ENCODE data around the gene TMEM50A.
"Not testable (repeated sequence)": the region's sequence is repeated elsewhere in the genome, so short reads cannot be mapped to it uniquely, and the experiment has no call there.

Gene TMEM50A

GRCh38 chr1:25402947-25403803 lies 65.0 kb downstream of the TMEM50A start:
- H3K36me3 ChIP-seq (ENCODE audit: insufficient read depth, low read depth, low read length); H3K27ac ChIP-seq (ENCODE audit: low read length); H3K9me3 ChIP-seq (ENCODE audit: insufficient read depth, low read depth, low read length); H3K27me3 ChIP-seq (ENCODE audit: insufficient read depth, low read length); H3K4me3 ChIP-seq (ENCODE audit: low read length); H3K4me1 ChIP-seq (ENCODE audit: insufficient read depth, low read length); H3K9ac ChIP-seq (ENCODE audit: low read depth, low read length): not testable (repeated sequence)

DNA sequence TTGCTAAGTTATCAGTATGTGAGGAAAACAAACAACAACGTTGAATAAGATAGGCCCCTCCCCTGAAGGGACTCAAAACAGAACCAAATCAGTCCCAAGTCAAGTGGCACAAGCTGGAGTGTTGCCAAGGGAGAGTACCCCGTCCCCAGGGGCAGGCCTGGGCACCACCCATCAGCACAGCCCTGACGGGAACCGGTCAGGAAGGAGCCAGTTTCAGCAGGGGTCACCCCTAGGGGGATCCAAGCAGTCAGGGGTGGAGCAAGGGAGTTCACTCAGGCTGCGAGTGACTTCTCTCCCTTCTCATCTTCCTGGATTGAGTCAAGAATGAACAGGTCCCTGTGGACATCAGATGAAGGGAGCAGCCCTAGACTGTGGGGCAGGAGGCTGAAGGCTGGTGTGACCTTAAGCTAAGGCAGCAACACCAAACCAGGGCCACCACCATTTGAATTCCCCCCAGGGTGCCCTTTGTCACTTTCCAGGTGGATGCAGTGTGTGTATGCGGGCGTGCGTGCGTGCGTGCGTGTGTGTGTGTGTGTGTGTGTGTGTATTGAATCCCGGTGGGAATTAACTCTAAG lies 67.7 kb downstream of the TMEM50A start:
- H3K36me3 ChIP-seq (ENCODE audit: insufficient read depth, low read depth, low read length); H3K27ac ChIP-seq (ENCODE audit: low read length); H3K27me3 ChIP-seq (ENCODE audit: insufficient read depth, low read length); H3K4me1 ChIP-seq (ENCODE audit: insufficient read depth, low read length); H3K9ac ChIP-seq (ENCODE audit: low read depth, low read length); H3K9me3 ChIP-seq (ENCODE audit: insufficient read depth, low read depth, low read length); H3K4me3 ChIP-seq (ENCODE audit: low read length): not testable (repeated sequence)

DNA sequence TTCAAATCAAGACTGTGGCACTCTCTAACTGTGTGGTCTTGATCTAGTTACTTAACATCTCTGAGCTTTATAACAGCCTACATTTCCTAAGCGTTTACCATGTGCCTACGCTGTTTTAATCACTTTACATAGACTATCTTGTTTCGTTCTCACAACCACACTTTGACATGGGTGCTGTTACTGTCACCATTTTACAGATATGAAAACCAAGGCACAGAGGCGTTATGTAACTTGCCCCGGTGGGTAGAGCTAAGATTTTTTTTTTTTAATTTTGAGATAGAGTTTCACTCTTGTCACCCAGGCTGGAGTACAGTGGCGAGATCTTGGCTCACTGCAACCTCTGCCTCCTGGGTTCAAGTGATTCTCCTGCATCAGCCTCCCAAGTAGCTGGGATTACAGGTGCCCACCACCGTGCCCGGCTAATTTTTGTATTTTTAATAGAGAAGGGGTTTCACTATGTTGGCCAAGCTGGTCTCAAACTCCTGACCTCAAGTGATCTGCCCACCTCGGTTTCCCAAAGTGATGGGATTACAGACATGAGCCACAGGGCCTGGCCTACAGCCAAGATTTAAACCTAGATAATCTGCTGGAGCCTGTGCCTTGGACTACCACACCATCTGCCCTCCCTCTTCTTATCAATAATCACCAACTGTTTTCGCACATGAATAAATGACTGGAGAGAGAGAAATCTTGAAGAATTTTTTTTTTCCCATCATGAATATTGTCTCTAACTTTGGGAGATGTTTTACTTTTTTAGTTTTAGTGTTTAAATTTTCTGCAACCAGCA lies 71.7 kb downstream of the TMEM50A start:
- H3K9me3 ChIP-seq (ENCODE audit: insufficient read depth, low read depth, low read length); H3K4me1 ChIP-seq (ENCODE audit: insufficient read depth, low read length); H3K27ac ChIP-seq (ENCODE audit: low read length); H3K27me3 ChIP-seq (ENCODE audit: insufficient read depth, low read length); H3K36me3 ChIP-seq (ENCODE audit: insufficient read depth, low read depth, low read length); H3K9ac ChIP-seq (ENCODE audit: low read depth, low read length); H3K4me3 ChIP-seq (ENCODE audit: low read length): not testable (repeated sequence)

Data from iPS-20b (cell line).